BLaER1 (cell line): ENCODE results near the gene ATP8A2.
"Not testable (repeated sequence)": the region's sequence is repeated elsewhere in the genome, so short reads cannot be mapped to it uniquely, and the experiment has no call there.

Experiments used
- H3K27ac ChIP-seq: shearing (Covaris generic); formaldehyde crosslinking; 2 replicates; pipeline ENCODE4 v1.8.1; 2022
- H3K27me3 ChIP-seq: shearing (Covaris generic); formaldehyde crosslinking; 2 replicates; pipeline ENCODE4 v1.8.1; 2022
- H3K36me3 ChIP-seq: shearing (Covaris generic); formaldehyde crosslinking; 2 replicates; pipeline ENCODE4 v1.8.1; 2022
- H3K4me1 ChIP-seq: shearing (Covaris generic); formaldehyde crosslinking; 2 replicates; pipeline ENCODE4 v1.8.1; 2022
- H3K4me2 ChIP-seq: shearing (Covaris generic); formaldehyde crosslinking; 2 replicates; pipeline ENCODE4 v1.8.1; 2022
- H3K4me3 ChIP-seq: shearing (Covaris generic); formaldehyde crosslinking; 2 replicates; pipeline ENCODE4 v1.8.1; 2022
- H3K9ac ChIP-seq: shearing (Covaris generic); formaldehyde crosslinking; 2 replicates; pipeline ENCODE4 v1.8.1; 2022
- H3K9me3 ChIP-seq: shearing (Covaris generic); formaldehyde crosslinking; 2 replicates; pipeline ENCODE4 v1.8.1; 2022
- H4K20me1 ChIP-seq: shearing (Covaris generic); formaldehyde crosslinking; 2 replicates; pipeline ENCODE4 v1.8.1; 2022
- Cebpa-rat ChIP-seq: shearing (Covaris generic); IDR thresholded peaks from 2 replicates; pipeline ENCODE4 v1.8.1; 2022

The ATP8A2 gene

GRCh38 chr13:26058704-26059103 lies 686.9 kb downstream of the ATP8A2 start:
- no peak overlapping the region for H3K4me3 ChIP-seq
- no peaks in the 10 kb centered on the region for H3K27me3 ChIP-seq
- no peak for TF ChIP-seq Cebpa-rat
- no peaks in the 10 kb centered on the region for H3K36me3 ChIP-seq
- no peaks in the 10 kb centered on the region for H3K9me3 ChIP-seq
- H3K4me1 ChIP-seq: peaks cover 19% of the 10 kb centered on the region
- H3K9ac ChIP-seq: no peak overlapping the region
- H3K27ac ChIP-seq: no peak overlapping the region
- no peaks in the 10 kb centered on the region for H4K20me1 ChIP-seq
- no peak overlapping the region for H3K4me2 ChIP-seq

- no peak for TF ChIP-seq Cebpa-rat
- Histone ChIP-seq H3K4me3 (no peak overlapping the region), H4K20me1 (no peaks in the 10 kb centered on the region), H3K36me3 (no peaks in the 10 kb centered on the region), H3K27ac (no peak overlapping the region), H3K4me2 (peak overlapping the region; percentile 29; the same call in 1 of the 2 replicates), H3K4me1 (peaks cover 19% of the 10 kb centered on the region), H3K27me3 (no peaks in the 10 kb centered on the region), H3K9me3 (no peaks in the 10 kb centered on the region), H3K9ac (no peak overlapping the region)
Observed at GRCh38 chr13:26060357-26060756, 688.6 kb downstream of the ATP8A2 start.

- Histone ChIP-seq H3K36me3 (no peaks in the 10 kb centered on the region), H3K4me1 (peaks cover 19% of the 10 kb centered on the region), H3K9me3 (no peaks in the 10 kb centered on the region), H3K27ac (no peak overlapping the region), H3K9ac (no peak overlapping the region), H3K27me3 (no peaks in the 10 kb centered on the region), H3K4me3 (no peak overlapping the region), H3K4me2 (no peak overlapping the region), H4K20me1 (no peaks in the 10 kb centered on the region)
- no peak for TF ChIP-seq Cebpa-rat
Observed at GRCh38 chr13:26061256-26061655, 689.5 kb downstream of the ATP8A2 start.

- Histone ChIP-seq H3K4me3 (no peak overlapping the region), H3K4me1 (peaks cover 19% of the 10 kb centered on the region), H3K4me2 (no peak overlapping the region), H3K9me3 (no peaks in the 10 kb centered on the region), H4K20me1 (no peaks in the 10 kb centered on the region), H3K27me3 (no peaks in the 10 kb centered on the region), H3K27ac (no peak overlapping the region), H3K9ac (no peak overlapping the region), H3K36me3 (no peaks in the 10 kb centered on the region)
- TF ChIP-seq Cebpa-rat: no peak
Observed at GRCh38 chr13:26061947-26062346, 690.2 kb downstream of the ATP8A2 start.

GRCh38 chr13:26062853-26063444 lies 691.2 kb downstream of the ATP8A2 start:
- peaks cover 19% of the 10 kb centered on the region for H3K4me1 ChIP-seq
- no peak overlapping the region for H3K27ac ChIP-seq
- H3K9me3 ChIP-seq: no peaks in the 10 kb centered on the region
- H3K36me3 ChIP-seq: no peaks in the 10 kb centered on the region
- H3K4me3 ChIP-seq: no peak overlapping the region
- no peaks in the 10 kb centered on the region for H3K27me3 ChIP-seq
- no peak overlapping the region for H3K9ac ChIP-seq
- TF ChIP-seq Cebpa-rat: no peak
- H4K20me1 ChIP-seq: no peaks in the 10 kb centered on the region
- no peak overlapping the region for H3K4me2 ChIP-seq

- not testable (repeated sequence) for H3K4me3 ChIP-seq, H3K27me3 ChIP-seq, H3K9me3 ChIP-seq, H3K4me1 ChIP-seq, H3K4me2 ChIP-seq, H3K9ac ChIP-seq, H4K20me1 ChIP-seq, H3K27ac ChIP-seq, H3K36me3 ChIP-seq
Observed at GRCh38 chr13:26066492-26066891, 694.7 kb downstream of the ATP8A2 start.

- H3K9ac ChIP-seq: no peak overlapping the region
- H3K4me2 ChIP-seq: no peak overlapping the region
- H3K4me3 ChIP-seq: no peak overlapping the region
- no peaks in the 10 kb centered on the region for H3K27me3 ChIP-seq
- no peaks in the 10 kb centered on the region for H3K36me3 ChIP-seq
- H3K27ac ChIP-seq: no peak overlapping the region
- H4K20me1 ChIP-seq: no peaks in the 10 kb centered on the region
- H3K9me3 ChIP-seq: no peaks in the 10 kb centered on the region
- no peak for TF ChIP-seq Cebpa-rat
- H3K4me1 ChIP-seq: peaks cover 2% of the 10 kb centered on the region; the same call in 1 of the 2 replicates
Observed at GRCh38 chr13:26067601-26068000, 695.8 kb downstream of the ATP8A2 start.

GRCh38 chr13:26068372-26068771 lies 696.6 kb downstream of the ATP8A2 start:
- H3K4me2 ChIP-seq, H3K4me1 ChIP-seq, H3K9ac ChIP-seq, H3K27ac ChIP-seq, H3K9me3 ChIP-seq, H4K20me1 ChIP-seq, H3K4me3 ChIP-seq, H3K36me3 ChIP-seq, H3K27me3 ChIP-seq: not testable (repeated sequence)

- H3K4me2 ChIP-seq, H3K27ac ChIP-seq, H3K9ac ChIP-seq, H3K27me3 ChIP-seq, H3K4me3 ChIP-seq, H3K36me3 ChIP-seq, H3K4me1 ChIP-seq, H4K20me1 ChIP-seq, H3K9me3 ChIP-seq: not testable (repeated sequence)
Observed at GRCh38 chr13:26069642-26070041, 697.9 kb downstream of the ATP8A2 start.

GRCh38 chr13:26071691-26072090 lies 699.9 kb downstream of the ATP8A2 start:
- H3K9ac ChIP-seq: no peak overlapping the region
- no peak overlapping the region for H3K4me2 ChIP-seq
- no peaks in the 10 kb centered on the region for H3K9me3 ChIP-seq
- H3K27me3 ChIP-seq: no peaks in the 10 kb centered on the region
- 0 out of 2 replicates have a peak, but pooled peaks cover 5% of the 10 kb centered on the region for H3K4me1 ChIP-seq
- H3K4me3 ChIP-seq: no peak overlapping the region
- no peaks in the 10 kb centered on the region for H3K36me3 ChIP-seq
- H3K27ac ChIP-seq: no peak overlapping the region
- no peaks in the 10 kb centered on the region for H4K20me1 ChIP-seq
- no peak for TF ChIP-seq Cebpa-rat

GRCh38 chr13:26072335-26072734 lies 700.6 kb downstream of the ATP8A2 start:
- not testable (repeated sequence) for H3K4me3 ChIP-seq, H4K20me1 ChIP-seq, H3K9ac ChIP-seq, H3K4me2 ChIP-seq, H3K27ac ChIP-seq, H3K36me3 ChIP-seq, H3K27me3 ChIP-seq, H3K4me1 ChIP-seq, H3K9me3 ChIP-seq
